ENCODE measurements around the gene RASSF8.
"Not testable (repeated sequence)": the region's sequence is repeated elsewhere in the genome, so short reads cannot be mapped to it uniquely, and the experiment has no call there.

Gene RASSF8

GRCh38 chr12:26030371-26030770 lies 71.9 kb downstream of the RASSF8 start:
- ATAC-seq: no peak

DNA sequence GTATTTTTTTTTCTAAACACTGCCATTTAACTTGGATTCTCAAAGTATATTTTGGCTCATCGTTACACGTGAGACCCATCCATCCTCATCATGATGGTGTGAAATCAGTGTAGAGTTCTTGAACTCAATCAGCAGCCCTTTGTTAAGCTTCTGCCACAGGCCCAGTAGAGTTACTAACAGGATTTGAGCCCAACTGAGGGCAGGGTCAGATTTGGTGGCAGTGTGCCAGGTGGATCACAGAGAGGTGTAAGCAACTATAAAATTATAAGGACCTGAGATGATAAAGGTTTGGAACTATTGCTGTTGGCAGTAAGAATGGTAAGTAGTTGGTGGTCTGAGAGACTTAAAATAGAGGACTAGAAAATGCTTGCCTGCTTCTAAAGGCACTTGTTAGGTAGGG lies 72.8 kb downstream of the RASSF8 start:
- no peak for ATAC-seq

- ATAC-seq: no peak
These were observed 73.3 kb downstream of the RASSF8 start for GRCh38 chr12:26031827-26032226.

DNA sequence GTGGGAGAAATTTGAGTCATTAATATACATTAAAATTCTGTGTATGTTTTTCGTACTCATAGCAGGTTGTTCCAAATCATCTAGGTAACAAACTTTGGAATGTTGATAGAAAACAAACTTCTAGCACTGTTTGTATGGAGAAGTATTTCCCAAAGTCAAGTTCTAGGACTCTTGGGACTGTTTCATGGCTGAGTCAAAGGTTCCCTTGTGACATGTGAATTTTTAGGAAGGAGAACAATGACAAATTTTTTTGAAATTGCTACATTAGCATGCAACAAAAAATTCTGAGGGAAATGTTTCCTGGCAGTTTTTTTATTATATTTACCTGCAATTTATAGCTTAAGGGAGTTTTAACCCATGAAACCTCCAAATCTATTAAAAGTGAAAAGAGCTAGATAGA lies 73.8 kb downstream of the RASSF8 start:
- no peak for ATAC-seq

DNA sequence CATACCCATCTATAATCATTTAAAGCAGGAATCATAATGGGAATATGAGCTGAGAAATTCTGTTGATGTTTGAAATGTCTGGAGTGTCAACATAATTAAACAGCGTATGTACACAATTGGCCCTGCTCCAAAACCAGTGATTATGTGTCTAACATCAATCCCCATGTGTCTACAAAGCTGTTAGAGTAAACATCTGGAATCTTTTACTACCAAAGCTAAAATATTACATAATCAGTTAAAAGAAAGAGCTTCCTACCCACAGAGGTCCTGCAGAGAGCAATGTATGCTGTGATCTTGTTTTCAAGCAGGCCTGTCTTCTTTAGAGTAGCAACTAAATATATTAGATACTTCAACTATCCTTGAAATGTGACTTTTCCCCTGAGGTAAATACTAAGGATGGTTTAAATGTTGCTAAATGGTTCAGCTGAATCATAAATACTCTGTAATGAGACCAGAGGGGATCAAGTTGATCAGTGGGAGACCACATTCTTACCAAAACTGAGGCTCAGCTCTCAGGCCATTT lies 74.3 kb downstream of the RASSF8 start:
- no peak for ATAC-seq

DNA sequence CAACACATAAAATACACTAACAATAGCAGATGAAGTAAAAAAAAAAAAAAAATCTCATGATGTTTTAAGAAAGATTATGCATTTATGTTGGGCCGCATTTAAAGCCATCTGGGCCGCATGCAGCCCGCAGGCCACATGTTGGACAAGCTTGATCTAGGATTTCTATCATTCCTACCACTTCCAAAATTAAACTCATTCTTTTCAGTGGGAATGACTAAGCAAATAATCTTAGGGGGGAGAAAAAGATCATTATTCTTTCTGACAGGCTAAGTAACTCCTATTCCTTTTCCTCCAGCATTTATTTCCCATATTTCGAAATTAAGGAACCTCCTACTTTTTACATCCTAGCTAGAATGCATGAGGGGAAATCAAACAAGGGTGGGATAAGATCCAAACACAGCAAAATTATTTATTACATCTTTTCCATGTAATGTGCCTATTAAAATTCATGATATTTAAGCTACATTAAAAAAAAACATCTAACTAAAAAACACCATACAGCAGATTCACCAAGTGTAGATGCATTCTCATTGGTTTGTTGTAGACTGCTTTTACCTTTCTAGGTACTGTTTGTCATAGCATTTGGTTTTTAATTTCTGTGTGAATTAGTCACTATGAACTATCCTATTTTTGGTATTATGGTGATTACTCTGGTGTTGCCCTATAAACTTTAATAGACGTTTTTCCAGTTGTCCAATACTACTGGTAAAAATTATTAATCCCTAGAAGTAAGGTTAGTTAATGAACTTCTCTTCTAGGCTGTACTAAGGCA lies 76.1 kb downstream of the RASSF8 start:
- ATAC-seq: no peak

DNA sequence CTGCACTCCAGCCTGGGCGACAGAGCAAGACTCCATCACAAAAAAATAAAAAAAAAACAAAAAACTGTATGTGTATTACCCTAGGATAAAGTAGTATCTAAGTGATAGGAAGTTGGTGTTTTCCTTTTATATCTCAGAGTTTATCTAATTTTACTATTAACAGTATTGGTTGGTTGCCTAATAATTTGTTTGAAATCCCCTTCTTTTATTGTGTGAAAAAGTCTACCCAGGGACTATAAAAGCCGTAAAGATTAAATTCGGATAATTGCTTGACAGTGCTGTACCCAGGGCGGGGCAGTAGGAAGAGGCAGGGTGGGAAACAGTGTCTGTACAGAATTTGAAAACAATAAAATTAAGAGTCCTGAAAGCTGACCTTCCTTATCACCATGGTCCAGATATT lies 78.4 kb downstream of the RASSF8 start:
- no peak for ATAC-seq

- no peak for ATAC-seq
These were observed 79.2 kb downstream of the RASSF8 start for GRCh38 chr12:26037615-26038220.

DNA sequence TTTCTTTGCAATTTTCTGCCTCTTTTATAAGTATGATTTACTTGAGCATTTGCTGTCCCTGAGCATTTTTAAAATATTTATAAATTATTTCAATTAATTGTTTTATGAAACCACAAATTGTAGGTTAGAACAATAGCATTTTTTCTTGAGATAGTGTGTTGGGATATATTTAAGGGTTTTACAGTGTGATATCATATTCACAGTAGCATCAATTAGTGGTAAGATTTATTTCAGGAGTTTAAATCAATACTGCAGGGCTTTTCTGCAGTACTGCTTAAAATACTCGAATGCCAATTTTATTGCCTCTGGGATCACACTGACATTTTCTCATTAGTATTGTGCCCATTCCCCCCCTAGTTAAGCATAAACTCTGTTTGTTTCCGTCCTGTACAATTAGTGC lies 84.2 kb downstream of the RASSF8 start:
- no peak for ATAC-seq

- no peak for ATAC-seq
These were observed 84.9 kb downstream of the RASSF8 start for GRCh38 chr12:26043135-26044006.

DNA sequence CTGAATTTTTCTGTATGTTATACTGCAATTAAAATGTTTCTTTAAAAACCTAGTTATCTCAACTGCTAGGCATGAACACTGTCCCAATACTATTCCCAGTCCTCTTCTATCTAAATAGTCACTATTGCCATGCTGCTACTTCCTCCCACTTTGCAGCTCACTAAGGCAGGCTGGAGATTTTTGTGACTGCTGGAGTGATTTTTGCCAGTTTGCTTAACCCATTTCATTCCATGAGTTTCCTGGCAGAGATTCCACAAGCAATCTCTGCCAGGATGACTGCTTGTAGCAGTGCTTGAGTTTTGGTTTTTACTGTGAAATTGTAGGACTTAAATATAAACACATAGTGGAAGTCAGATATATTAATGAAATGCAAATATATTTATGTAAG lies 85.5 kb downstream of the RASSF8 start:
- no peak for ATAC-seq

DNA sequence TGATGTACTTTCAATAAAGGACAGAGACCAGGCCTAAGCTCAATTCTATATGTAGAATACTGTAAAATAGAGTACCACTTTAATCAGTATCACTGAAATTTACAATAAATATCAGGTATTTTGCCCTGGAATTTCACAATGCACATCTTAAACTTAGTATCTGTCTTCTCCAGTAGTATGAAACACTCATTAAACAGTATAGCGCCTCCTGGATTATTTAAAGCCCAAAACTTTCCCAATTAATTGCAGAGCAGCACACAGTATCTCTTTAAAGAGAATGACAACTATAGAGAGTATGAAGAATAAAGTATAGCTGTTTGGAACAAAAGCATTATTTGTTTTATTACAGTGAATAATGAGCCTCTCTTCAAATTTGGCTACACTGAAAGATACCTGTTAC lies 86.1 kb downstream of the RASSF8 start:
- ATAC-seq: no peak

DNA sequence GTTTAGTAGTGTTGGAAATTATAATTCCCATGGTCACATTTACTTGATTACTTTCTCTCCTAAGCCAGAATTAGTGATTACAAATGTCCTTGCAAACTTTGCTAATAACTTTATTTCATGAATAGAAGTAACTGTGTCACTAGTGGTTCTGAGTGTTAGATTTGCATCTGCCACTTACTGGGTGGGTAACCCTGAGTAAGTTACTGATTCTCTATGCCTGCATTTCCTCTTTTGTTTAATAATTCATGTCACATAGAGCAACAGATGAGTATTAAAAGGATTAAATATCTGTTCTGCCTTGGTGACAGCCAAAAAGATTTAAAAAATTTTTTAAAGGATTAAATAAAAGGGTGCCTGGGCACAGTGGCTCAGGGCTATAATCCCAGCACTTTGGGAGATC lies 87.7 kb downstream of the RASSF8 start:
- ATAC-seq: no peak

GRCh38 chr12:26046906-26047305 lies 88.4 kb downstream of the RASSF8 start:
- ATAC-seq: no peak

DNA sequence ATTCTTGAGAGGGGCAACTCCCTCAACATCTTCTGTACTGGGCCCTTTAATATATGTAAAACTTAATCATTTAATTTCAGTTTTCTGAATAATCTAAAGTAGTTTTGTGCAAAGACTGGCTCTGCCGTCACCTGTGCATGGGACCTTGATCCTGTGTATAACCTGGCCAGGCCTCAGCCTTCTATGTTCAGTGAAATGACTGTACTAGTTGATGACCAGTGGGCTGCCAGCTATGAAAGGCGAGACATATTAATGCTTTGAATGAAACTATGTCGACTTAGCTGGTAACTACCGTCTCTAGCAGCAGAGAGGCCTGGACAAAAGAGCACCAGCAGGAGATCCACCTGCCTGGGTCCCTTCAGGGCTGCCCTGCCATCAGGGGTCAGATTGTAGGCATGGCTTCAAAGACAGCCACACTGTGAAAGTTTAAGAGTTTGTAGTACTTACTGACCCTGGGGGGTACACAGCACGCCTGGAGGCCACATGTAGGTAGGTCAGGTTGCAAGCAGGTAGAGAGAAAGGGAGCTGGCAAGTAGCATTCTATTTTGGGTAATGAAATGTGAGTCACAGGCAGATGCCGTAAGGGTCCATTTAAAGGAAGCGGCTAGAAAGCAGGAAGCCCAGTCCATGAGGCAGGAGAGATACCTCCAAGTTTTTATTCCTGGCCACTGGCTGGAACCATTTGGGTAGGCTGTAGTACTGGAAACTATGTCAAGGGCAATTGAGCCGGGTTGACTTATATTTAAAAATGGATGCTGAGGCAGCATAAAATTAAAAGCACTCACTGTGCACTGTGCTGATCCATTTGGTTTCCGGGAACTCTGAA lies 89.1 kb downstream of the RASSF8 start:
- ATAC-seq: no peak

GRCh38 chr12:26052652-26053051 lies 94.2 kb downstream of the RASSF8 start:
- no peak for ATAC-seq

GRCh38 chr12:26054383-26054782 lies 95.9 kb downstream of the RASSF8 start:
- ATAC-seq: no peak

- ATAC-seq: no peak
These were observed 96.6 kb downstream of the RASSF8 start for GRCh38 chr12:26055087-26055486.

DNA sequence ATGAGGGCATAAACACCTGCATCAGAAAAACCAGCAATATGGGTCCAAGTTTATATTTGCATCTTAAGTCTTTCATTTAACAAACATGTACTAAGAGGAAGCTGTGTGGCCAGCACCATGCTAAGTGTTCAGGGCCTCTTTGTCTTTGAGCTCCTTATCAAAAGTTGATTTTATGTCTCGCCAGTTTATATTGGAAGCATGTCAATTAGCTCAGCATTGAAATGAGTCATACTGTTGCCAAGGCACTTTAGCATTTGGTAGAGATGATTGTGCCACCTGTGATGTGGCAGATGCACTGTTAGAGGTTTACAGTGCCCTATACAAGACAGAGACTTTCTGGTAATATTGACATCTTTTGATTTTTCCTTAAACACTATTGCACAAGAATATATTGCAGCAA lies 97.9 kb downstream of the RASSF8 start:
- no peak for ATAC-seq

DNA sequence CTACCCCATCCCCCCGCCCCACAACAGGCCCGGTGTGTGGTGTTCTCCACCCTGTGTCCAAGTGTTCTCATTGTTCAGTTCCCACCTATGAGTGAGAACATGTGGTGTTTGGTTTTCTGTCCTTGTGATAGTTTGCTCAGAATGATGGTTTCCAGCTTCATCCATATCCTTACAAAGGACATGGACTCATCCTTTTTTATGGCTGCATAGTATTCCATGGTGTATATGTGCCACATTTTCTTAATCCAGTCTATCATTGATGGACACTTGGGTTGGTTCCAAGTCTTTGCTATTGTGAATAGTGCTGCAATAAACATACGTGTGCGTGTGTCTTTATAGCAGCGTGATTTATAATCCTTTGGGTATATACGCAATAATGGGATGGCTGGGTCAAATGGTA lies 98.8 kb downstream of the RASSF8 start:
- not testable (repeated sequence) for ATAC-seq

GRCh38 chr12:26058308-26058707 lies 99.8 kb downstream of the RASSF8 start:
- ATAC-seq: no peak

DNA sequence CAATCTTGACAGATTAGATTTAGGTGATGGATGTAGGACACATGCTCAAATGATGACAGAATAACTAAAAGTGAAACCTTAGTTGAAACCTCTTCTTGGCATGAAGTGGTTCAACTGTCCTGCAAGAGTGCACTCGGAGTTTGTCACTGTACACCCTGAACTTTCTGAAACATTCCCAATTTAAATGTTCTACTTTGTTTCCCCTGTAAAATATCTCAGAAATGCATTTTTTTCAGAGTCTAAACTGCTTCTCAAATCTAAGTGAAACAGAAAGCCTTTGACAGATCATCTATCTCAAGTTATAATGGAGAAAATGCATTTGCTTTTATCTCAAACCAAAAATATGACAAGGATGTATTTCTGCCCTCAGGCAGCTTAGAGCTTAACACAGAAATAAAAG lies 100.3 kb downstream of the RASSF8 start:
- ATAC-seq: no peak

GRCh38 chr12:26062006-26062405 lies 103.5 kb downstream of the RASSF8 start:
- ATAC-seq: no peak

Data from activated CD4-positive, CD25-positive, alpha-beta regulatory T cell treated with anti-CD3 and anti-CD28 coated beads, Interleukin-2, amount 50 U/mL, for 24 hours (primary cell).